ENCODE measurements around the gene HECTD4.

The HECTD4 gene

DNA sequence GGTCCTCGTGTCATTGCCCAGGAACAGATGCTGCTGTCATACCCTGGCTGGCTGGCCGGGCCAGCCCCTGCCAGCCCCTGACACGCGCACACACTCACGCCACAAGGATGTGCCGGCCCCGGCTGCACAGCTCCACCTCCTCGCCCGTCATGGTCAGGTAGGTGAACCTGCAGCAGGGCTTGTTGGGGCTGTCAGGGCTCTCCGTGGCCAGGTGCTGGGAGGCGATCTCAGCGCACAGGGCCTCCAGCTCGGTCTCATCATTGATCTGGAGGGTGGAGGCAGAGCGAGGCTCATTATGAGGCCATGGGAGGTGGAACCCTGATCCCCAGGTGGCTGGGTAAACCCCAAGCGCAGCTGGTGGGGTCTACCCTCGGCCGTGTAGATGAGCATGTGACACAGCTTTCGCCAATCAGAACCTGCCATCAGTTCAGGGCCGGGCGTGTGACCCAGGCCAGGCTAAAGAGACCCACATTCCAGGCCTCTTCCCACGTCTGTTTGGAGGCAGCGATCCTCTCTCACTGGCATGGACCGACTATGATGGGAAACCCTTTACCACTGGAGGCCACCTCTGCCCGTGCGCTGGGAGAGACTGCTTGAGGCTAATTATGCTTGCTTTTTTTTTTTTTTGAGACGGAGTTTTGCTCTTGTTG lies 218.1 kb downstream of the HECTD4 start:
- Histone ChIP-seq H3K79me2 (no peaks in the 10 kb centered on the region), H3K9ac (no peak overlapping the region), H3K4me3 (ENCODE audit: low read depth, low read length) (no peak overlapping the region), H3K27ac (no peak overlapping the region), H3K36me3 (ENCODE audit: control insufficient read depth, insufficient read depth, low read length) (no peaks in the 10 kb centered on the region), H3K4me2 (ENCODE audit: low read length) (no peak overlapping the region), H3K27me3 (ENCODE audit: control insufficient read depth, insufficient read depth, low read length) (no peaks in the 10 kb centered on the region), H3K4me1 (no peaks in the 10 kb centered on the region), H3K9me3 (ENCODE audit: control insufficient read depth, low read length) (no peaks in the 10 kb centered on the region), H2AFZ (no peak overlapping the region)
- TF ChIP-seq, protein P1, sequence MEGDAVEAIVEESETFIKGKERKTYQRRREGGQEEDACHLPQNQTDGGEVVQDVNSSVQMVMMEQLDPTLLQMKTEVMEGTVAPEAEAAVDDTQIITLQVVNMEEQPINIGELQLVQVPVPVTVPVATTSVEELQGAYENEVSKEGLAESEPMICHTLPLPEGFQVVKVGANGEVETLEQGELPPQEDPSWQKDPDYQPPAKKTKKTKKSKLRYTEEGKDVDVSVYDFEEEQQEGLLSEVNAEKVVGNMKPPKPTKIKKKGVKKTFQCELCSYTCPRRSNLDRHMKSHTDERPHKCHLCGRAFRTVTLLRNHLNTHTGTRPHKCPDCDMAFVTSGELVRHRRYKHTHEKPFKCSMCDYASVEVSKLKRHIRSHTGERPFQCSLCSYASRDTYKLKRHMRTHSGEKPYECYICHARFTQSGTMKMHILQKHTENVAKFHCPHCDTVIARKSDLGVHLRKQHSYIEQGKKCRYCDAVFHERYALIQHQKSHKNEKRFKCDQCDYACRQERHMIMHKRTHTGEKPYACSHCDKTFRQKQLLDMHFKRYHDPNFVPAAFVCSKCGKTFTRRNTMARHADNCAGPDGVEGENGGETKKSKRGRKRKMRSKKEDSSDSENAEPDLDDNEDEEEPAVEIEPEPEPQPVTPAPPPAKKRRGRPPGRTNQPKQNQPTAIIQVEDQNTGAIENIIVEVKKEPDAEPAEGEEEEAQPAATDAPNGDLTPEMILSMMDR (IDR thresholded peaks at IDR 0.05): no peak

DNA sequence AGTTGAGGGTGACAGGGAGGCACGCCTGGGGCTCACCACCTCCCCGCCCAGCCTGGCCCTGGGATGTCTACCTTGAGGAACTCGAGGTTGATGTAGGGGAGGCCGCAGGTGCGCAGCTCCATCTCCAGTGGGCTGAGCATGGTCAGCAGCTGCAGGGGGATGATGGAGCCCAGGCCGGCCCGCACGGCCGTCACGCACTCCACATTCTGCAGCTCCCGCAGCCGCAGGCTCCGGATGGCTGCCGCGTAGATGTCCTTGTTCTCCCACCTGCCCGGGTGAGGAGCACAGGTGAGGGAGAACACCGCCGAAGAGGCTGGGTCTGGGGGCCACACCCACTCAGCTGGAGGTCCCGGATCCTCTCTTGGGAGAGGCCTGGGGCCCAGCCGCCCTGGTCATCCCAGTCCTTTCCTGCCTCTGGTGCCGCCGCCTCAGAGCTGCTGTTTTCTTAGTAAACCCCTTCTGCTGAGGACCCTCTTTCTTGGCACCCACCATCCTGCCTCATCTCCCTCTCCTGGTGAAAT lies 218.7 kb downstream of the HECTD4 start:
- no peaks in the 10 kb centered on the region for H3K27me3 ChIP-seq (ENCODE audit: control insufficient read depth, insufficient read depth, low read length)
- no peaks in the 10 kb centered on the region for H3K79me2 ChIP-seq
- H3K9me3 ChIP-seq (ENCODE audit: control insufficient read depth, low read length): no peaks in the 10 kb centered on the region
- H3K4me2 ChIP-seq (ENCODE audit: low read length): no peak overlapping the region
- H3K9ac ChIP-seq: no peak overlapping the region
- H3K27ac ChIP-seq: no peak overlapping the region
- no peaks in the 10 kb centered on the region for H3K4me1 ChIP-seq
- TF ChIP-seq, protein P1 (IDR thresholded peaks at IDR 0.05): no peak
- no peak overlapping the region for H2AFZ ChIP-seq
- H3K4me3 ChIP-seq (ENCODE audit: low read depth, low read length): no peak overlapping the region
- no peaks in the 10 kb centered on the region for H3K36me3 ChIP-seq (ENCODE audit: control insufficient read depth, insufficient read depth, low read length)

DNA sequence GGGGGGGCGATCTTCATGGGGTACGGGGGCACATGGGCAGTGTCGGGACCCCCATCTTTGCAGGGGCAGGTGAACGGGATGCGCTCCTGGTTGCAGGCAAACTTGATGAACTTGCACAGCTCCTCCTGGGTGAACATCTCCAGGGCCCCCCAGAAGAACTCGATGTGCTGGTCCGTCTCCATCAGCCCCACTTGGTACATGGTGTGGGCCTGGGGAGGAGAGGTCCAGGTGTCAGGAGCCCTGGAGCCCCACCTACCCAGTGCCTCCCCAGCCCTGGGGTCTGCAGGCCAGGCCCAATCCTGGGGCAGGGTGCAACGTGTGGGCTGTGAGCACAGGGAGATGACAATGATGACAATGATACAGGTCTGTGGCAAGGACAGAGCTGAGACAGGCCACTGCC lies 219.2 kb downstream of the HECTD4 start:
- Histone ChIP-seq H3K9me3 (ENCODE audit: control insufficient read depth, low read length) (no peaks in the 10 kb centered on the region), H3K4me3 (ENCODE audit: low read depth, low read length) (no peak overlapping the region), H3K36me3 (ENCODE audit: control insufficient read depth, insufficient read depth, low read length) (no peaks in the 10 kb centered on the region), H3K9ac (no peak overlapping the region), H3K79me2 (no peaks in the 10 kb centered on the region), H3K4me1 (no peaks in the 10 kb centered on the region), H2AFZ (no peak overlapping the region), H3K27me3 (ENCODE audit: control insufficient read depth, insufficient read depth, low read length) (no peaks in the 10 kb centered on the region), H3K27ac (no peak overlapping the region), H3K4me2 (ENCODE audit: low read length) (no peak overlapping the region)
- TF ChIP-seq, protein P1 (IDR thresholded peaks at IDR 0.05): no peak

DNA sequence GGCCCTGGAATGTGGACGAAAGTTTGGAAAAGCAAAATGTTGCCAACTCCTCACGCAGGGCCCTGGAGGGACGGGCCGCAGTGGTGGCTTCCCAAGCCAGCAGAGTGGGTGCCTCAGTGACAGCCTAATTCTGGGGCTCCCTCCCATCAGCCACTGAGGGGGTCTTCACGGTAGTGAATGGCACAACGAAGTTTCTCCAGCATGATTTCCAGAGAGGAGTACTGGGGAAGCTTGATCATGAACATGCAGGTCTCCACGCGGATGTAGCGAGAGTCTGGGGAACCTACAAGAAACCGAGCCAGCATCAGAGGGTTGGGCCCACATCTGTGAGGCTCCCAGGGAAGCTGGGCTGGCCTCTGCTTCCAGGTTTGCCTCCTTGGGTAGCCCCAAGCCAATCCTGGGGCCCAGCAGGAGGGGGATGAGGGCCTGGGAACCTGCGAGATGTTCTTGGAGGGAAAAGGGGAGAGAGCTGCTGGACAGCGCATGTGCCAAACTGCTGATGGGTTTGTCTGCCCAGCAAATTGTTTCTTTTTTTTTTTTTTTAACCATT lies 219.9 kb downstream of the HECTD4 start:
- H3K9ac ChIP-seq: no peak overlapping the region
- no peaks in the 10 kb centered on the region for H3K27me3 ChIP-seq (ENCODE audit: control insufficient read depth, insufficient read depth, low read length)
- no peaks in the 10 kb centered on the region for H3K79me2 ChIP-seq
- H3K27ac ChIP-seq: no peak overlapping the region
- H3K9me3 ChIP-seq (ENCODE audit: control insufficient read depth, low read length): no peaks in the 10 kb centered on the region
- TF ChIP-seq, protein P1 (IDR thresholded peaks at IDR 0.05): no peak
- no peak overlapping the region for H2AFZ ChIP-seq
- H3K4me3 ChIP-seq (ENCODE audit: low read depth, low read length): no peak overlapping the region
- H3K4me1 ChIP-seq: no peaks in the 10 kb centered on the region
- no peaks in the 10 kb centered on the region for H3K36me3 ChIP-seq (ENCODE audit: control insufficient read depth, insufficient read depth, low read length)
- H3K4me2 ChIP-seq (ENCODE audit: low read length): no peak overlapping the region

DNA sequence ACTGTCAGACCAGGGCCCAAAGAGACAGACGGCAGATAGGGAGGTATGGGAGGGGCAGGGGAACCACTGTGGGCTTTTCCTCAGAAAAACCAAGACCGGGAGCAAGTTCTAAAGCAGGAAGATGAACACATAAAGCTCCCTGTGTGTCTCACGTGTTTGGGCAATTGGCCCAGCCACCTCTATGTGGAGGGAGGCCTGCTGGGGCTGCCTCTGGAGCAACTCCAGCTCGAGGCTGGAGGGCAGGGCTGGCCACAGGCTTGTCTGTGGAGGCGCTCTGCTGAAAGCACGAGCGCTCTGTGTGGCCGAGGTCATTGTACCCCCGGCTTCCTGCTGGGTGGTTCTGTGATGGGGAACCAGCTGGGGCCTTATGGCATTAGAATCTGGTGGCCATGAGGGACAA lies 220.5 kb downstream of the HECTD4 start:
- Histone ChIP-seq H3K9me3 (ENCODE audit: control insufficient read depth, low read length) (no peaks in the 10 kb centered on the region), H3K36me3 (ENCODE audit: control insufficient read depth, insufficient read depth, low read length) (no peaks in the 10 kb centered on the region), H3K4me3 (ENCODE audit: low read depth, low read length) (no peak overlapping the region), H3K4me1 (no peaks in the 10 kb centered on the region), H3K4me2 (ENCODE audit: low read length) (no peak overlapping the region), H3K9ac (no peak overlapping the region), H3K27ac (no peak overlapping the region), H3K27me3 (ENCODE audit: control insufficient read depth, insufficient read depth, low read length) (no peaks in the 10 kb centered on the region), H2AFZ (no peak overlapping the region), H3K79me2 (no peaks in the 10 kb centered on the region)
- TF ChIP-seq, protein P1 (IDR thresholded peaks at IDR 0.05): no peak

All from parathyroid adenoma (tissue), 2 donors.